MM.1S (cell line): ENCODE measurements around the gene GTPBP4.

Source experiments
- DNase-seq: peaks from one replicate; pipeline ENCODE4 v3.0.0-alpha.2; 2015
- H2AFZ ChIP-seq: fragments of 300-600 bp; sonication (generic); 2 replicates; pipeline ENCODE4 v1.6.0; 2016; ENCODE audit warnings: antibody characterized with exemption, low read length
- H3F3A ChIP-seq: fragments of 300-600 bp; sonication (generic); 2 replicates; pipeline ENCODE4 v1.6.1; 2016; ENCODE audit warnings: mild to moderate bottlenecking, antibody characterized with exemption, low read length, moderate library complexity, mixed read lengths; ENCODE audit not compliant: insufficient read depth
- H3K27ac ChIP-seq: fragments of 300-600 bp; sonication (generic); 2 replicates; pipeline ENCODE4 v1.5.1; 2016; ENCODE audit warnings: mild to moderate bottlenecking, low read length
- H3K27me3 ChIP-seq: fragments of 300-600 bp; sonication (generic); replicated peaks from 2 replicates; pipeline ENCODE4 v1.6.0; 2016; ENCODE audit warnings: low read length; ENCODE audit not compliant: insufficient read depth
- H3K36me3 ChIP-seq: fragments of 300-600 bp; sonication (generic); replicated peaks from 2 replicates; pipeline ENCODE4 v1.6.1; 2016; ENCODE audit warnings: mild to moderate bottlenecking, low read length, mixed read lengths; ENCODE audit not compliant: insufficient read depth
- H3K4me1 ChIP-seq: fragments of 300-600 bp; sonication (generic); 2 replicates; pipeline ENCODE4 v1.6.1; 2016; ENCODE audit warnings: low read length, mixed read lengths
- H3K4me2 ChIP-seq: fragments of 300-600 bp; sonication (generic); 2 replicates; pipeline ENCODE4 v1.6.0; 2016; ENCODE audit warnings: low read depth, low read length
- H3K4me3 ChIP-seq: fragments of 300-600 bp; sonication (generic); 2 replicates; pipeline ENCODE4 v1.5.1; 2016; ENCODE audit warnings: low read length, mixed read lengths
- H3K79me2 ChIP-seq: fragments of 300-600 bp; sonication (generic); 2 replicates; pipeline ENCODE4 v1.6.1; 2016; ENCODE audit warnings: mixed run types, low read length, mixed read lengths
- H3K9ac ChIP-seq: fragments of 300-600 bp; sonication (generic); 2 replicates; pipeline ENCODE4 v1.6.1; 2016; ENCODE audit warnings: low read length, mixed read lengths
- H3K9me2 ChIP-seq: fragments of 300-600 bp; sonication (generic); replicated peaks from 2 replicates; pipeline ENCODE4 v1.6.1; 2016; ENCODE audit warnings: mild to moderate bottlenecking, low read length, mixed read lengths; ENCODE audit not compliant: insufficient read depth
- H3K9me3 ChIP-seq: fragments of 300-600 bp; sonication (generic); replicated peaks from 2 replicates; pipeline ENCODE4 v1.6.1; 2016; ENCODE audit warnings: mild to moderate bottlenecking, low read length, mixed read lengths; ENCODE audit not compliant: insufficient read depth
- H4K20me1 ChIP-seq: fragments of 300-600 bp; sonication (generic); 2 replicates; pipeline ENCODE4 v1.6.1; 2016; ENCODE audit warnings: mild to moderate bottlenecking, low read length, moderate library complexity, mixed read lengths; ENCODE audit not compliant: insufficient read depth
- EZH2 ChIP-seq: fragments of 300-600 bp; sonication (generic); optimal IDR thresholded peaks from 2 replicates; pipeline ENCODE3; 2017; ENCODE audit warnings: low read depth, mild to moderate bottlenecking, antibody characterized with exemption, low read length, mixed read lengths
- EZH2phosphoT487 ChIP-seq: fragments of 300-600 bp; sonication (generic); IDR thresholded peaks from 2 replicates; pipeline ENCODE4 v1.6.1; 2018; ENCODE audit warnings: antibody characterized with exemption, low read length
- TF ChIP-seq, protein P1 (sequence below): fragments of 300-600 bp; sonication (generic); IDR thresholded peaks from 2 replicates; pipeline ENCODE4 v1.5.1; 2016; ENCODE audit warnings: antibody characterized with exemption, low read length, mixed read lengths

GTPBP4 gene

DNA sequence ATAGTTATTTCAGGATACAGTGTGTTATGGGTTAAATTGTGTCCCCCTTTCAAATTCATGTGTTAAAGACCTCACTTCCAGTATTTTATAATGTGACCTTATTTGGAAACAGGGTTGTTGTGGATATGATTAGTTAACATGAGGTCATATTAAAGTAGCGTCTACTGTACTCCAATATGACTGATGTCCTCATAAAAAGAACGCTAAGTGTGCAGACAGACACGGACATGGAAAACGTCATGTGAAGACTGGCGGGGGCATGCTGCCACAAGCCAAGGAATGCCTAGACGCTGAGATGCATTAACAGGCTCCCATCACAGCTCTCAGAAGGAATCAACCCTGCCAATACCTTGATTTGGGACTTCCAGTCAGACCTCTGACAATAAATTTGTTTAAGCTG lies 66.5 kb downstream of the GTPBP4 start:
- Histone ChIP-seq H3K4me1 (peaks cover 32% of the 10 kb centered on the region), H3K79me2 (peaks cover 90% of the 10 kb centered on the region), H3K36me3 (no peaks in the 10 kb centered on the region), H3K4me2 (peak overlapping the region; percentile 65), H3K27ac (no peak overlapping the region), H2AFZ (no peak overlapping the region), H4K20me1 (no peaks in the 10 kb centered on the region), H3K27me3 (no peaks in the 10 kb centered on the region), H3F3A (peaks cover 16% of the 10 kb centered on the region), H3K9me2 (no peaks in the 10 kb centered on the region), H3K9ac (no peak overlapping the region), H3K4me3 (no peak overlapping the region), H3K9me3 (no peaks in the 10 kb centered on the region)
- TF ChIP-seq, protein P1, sequence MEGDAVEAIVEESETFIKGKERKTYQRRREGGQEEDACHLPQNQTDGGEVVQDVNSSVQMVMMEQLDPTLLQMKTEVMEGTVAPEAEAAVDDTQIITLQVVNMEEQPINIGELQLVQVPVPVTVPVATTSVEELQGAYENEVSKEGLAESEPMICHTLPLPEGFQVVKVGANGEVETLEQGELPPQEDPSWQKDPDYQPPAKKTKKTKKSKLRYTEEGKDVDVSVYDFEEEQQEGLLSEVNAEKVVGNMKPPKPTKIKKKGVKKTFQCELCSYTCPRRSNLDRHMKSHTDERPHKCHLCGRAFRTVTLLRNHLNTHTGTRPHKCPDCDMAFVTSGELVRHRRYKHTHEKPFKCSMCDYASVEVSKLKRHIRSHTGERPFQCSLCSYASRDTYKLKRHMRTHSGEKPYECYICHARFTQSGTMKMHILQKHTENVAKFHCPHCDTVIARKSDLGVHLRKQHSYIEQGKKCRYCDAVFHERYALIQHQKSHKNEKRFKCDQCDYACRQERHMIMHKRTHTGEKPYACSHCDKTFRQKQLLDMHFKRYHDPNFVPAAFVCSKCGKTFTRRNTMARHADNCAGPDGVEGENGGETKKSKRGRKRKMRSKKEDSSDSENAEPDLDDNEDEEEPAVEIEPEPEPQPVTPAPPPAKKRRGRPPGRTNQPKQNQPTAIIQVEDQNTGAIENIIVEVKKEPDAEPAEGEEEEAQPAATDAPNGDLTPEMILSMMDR, result no peak
- TF ChIP-seq EZH2phosphoT487 (no peak), EZH2 (no peak)
- no peak for DNase-seq

DNA sequence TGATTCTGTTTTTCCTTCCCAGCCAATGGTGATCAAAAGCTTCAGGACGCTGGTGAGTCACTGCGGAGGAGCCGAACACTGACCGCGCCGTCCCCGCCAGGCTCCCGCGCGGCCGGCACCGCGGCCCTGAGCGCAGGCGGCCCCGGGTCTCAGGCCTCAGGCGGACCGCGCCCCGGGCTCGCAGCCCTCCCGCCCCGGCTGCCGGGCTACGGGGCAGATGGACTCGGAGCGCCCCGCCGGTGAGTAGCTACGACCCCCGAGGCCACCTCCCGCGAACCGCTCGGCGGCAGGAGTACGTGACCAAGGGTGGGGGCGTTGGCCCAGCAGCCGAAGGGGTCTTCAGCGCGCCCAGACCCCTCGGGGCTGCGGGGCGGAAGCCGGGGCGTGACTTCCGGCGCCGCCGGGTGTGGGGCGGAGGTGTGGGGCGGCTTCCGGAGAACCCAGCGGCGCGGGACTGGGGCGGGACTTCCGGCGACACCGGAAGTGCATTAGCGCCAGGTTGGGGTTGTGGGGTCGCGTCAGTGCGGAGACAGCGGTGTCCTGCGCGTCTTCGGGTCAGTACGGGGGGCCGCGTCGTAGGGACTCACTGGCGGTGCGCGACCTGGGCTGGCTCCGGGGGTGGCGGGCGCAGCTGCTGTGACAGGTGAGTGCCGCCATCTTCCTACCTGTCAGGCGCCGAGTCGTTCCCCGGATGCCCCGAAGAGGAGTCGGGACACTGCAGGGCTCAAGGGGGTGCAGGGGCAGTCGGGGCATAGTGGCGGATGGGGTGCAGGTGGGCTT lies 68.3 kb downstream of the GTPBP4 start, which contains the start of gene WDR37:
Gene WDR37 (plus strand): TSS at position 60 of the 780 bp plus-strand sequence. CDS start 15,771 bp downstream, outside the sequence.
- Histone ChIP-seq H2AFZ (peak within 1 kb of the TSS; percentile 92), H3K27ac (peak within 1 kb of the TSS; percentile 79), H3K27me3 (no peaks in the 10 kb centered on the region), H3K9ac (peak within 1 kb of the TSS; percentile 92), H3K9me2 (no peaks in the 10 kb centered on the region), H3K36me3 (no peaks in the 10 kb centered on the region), H4K20me1 (no peaks in the 10 kb centered on the region), H3K4me1 (peaks cover 23% of the 10 kb centered on the region), H3K79me2 (peaks cover 97% of the 10 kb centered on the region), H3K4me2 (peak within 1 kb of the TSS; percentile 73), H3K9me3 (no peaks in the 10 kb centered on the region), H3F3A (no peaks in the 10 kb centered on the region), H3K4me3 (peak within 1 kb of the TSS; percentile 96)
- peak; percentile 77 for DNase-seq
- TF ChIP-seq EZH2 (no peak), EZH2phosphoT487 (no peak)
- TF ChIP-seq, protein P1, result no peak

DNA sequence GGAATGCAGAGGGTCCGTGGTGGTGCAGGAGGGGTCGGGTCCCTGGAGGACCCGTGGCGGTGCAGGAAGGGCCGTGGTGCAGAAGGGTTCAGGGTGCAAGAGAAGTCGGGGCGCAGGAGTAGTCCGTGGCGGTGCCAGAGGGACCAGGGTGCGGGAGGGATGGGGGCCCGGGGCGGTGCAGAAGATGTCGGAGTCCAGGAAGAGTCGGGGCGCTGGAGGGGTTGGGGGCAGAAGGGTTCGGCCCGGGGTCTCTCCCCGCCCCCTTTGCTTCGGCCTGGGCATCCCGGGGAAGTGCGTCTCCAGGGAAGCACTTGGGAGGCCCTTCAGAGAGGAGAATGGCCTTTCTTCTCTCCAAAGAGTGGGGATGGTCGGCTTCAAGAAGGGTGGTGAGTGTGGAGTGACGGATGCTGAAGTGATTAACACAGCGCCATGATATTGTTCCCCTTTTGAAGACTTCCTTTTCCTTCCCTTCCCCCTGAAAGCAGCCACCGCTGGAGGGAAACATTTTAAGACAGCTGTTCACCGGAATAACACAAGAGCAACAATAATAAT lies 68.9 kb downstream of the GTPBP4 start:
- H3K4me1 ChIP-seq, result peaks cover 23% of the 10 kb centered on the region
- H3K4me3 ChIP-seq, result peak overlapping the region; percentile 96
- TF ChIP-seq, protein P1, result no peak
- TF ChIP-seq EZH2phosphoT487 (no peak), EZH2 (no peak)
- H3K27me3 ChIP-seq, result no peaks in the 10 kb centered on the region
- H3K9me2 ChIP-seq, result no peaks in the 10 kb centered on the region
- H3K27ac ChIP-seq, result peak overlapping the region; percentile 79; the same call in 1 of the 2 replicates
- H2AFZ ChIP-seq, result peak overlapping the region; percentile 92
- DNase-seq, result no peak
- H4K20me1 ChIP-seq, result no peaks in the 10 kb centered on the region
- H3F3A ChIP-seq, result no peaks in the 10 kb centered on the region
- H3K36me3 ChIP-seq, result no peaks in the 10 kb centered on the region
- H3K9ac ChIP-seq, result peak overlapping the region; percentile 92
- H3K4me2 ChIP-seq, result peak overlapping the region; percentile 73
- H3K9me3 ChIP-seq, result no peaks in the 10 kb centered on the region
- H3K79me2 ChIP-seq, result peaks cover 97% of the 10 kb centered on the region
